GM21529 (cell line): ENCODE results near the gene MARF1.
"Not testable (repeated sequence)": the region's sequence is repeated elsewhere in the genome, so short reads cannot be mapped to it uniquely, and the experiment has no call there.

Experiments
- ATAC-seq: cut with Tn5 transposase; IDR thresholded peaks from one replicate; pipeline ENCODE4 v1.9.1; 2021; ENCODE audit not compliant: unreplicated experiment

The MARF1 gene

GRCh38 chr16:15631730-15632409 lies 11.1 kb downstream of the MARF1 start:
- no peak for ATAC-seq

GRCh38 chr16:15621889-15622288 lies 21.1 kb downstream of the MARF1 start:
- ATAC-seq = no peak

GRCh38 chr16:15621456-15621855 lies 21.5 kb downstream of the MARF1 start:
- no peak for ATAC-seq

GRCh38 chr16:15620611-15621195 lies 22.3 kb downstream of the MARF1 start:
- no peak for ATAC-seq

- no peak for ATAC-seq
Observed at GRCh38 chr16:15618392-15618791, 24.6 kb downstream of the MARF1 start.

GRCh38 chr16:15617901-15618300 lies 25.1 kb downstream of the MARF1 start:
- no peak for ATAC-seq

GRCh38 chr16:15616475-15617165 lies 26.3 kb downstream of the MARF1 start:
- ATAC-seq = no peak

- ATAC-seq = no peak
Observed at GRCh38 chr16:15616012-15616411, 26.9 kb downstream of the MARF1 start.

- ATAC-seq = no peak
Observed at GRCh38 chr16:15613676-15614075, 29.3 kb downstream of the MARF1 start.

- no peak for ATAC-seq
Observed at GRCh38 chr16:15611610-15612009, 31.3 kb downstream of the MARF1 start.

- no peak for ATAC-seq
Observed at GRCh38 chr16:15610369-15610871, 32.5 kb downstream of the MARF1 start.

- ATAC-seq = no peak
Observed at GRCh38 chr16:15609286-15609649, 33.7 kb downstream of the MARF1 start.

- ATAC-seq = no peak
Observed at GRCh38 chr16:15608398-15609285, 34.3 kb downstream of the MARF1 start.

GRCh38 chr16:15607700-15608396 lies 35.1 kb downstream of the MARF1 start:
- ATAC-seq = no peak

GRCh38 chr16:15607221-15607699 lies 35.7 kb downstream of the MARF1 start:
- ATAC-seq = not testable (repeated sequence)

GRCh38 chr16:15606518-15607220 lies 36.3 kb downstream of the MARF1 start:
- no peak for ATAC-seq

- no peak for ATAC-seq
Observed at GRCh38 chr16:15605839-15606517, 37.0 kb downstream of the MARF1 start.

GRCh38 chr16:15604460-15605440 lies 38.2 kb downstream of the MARF1 start:
- no peak for ATAC-seq
